Colonic mucosa (tissue), 4 donors: Measurements from ENCODE around the gene WFDC13. TPM values are rescaled to one million over a fixed set of nuclear protein-coding genes. Genes with fewer than 3 reads are reported as not detected.

ENCODE experiments used
- DNase-seq: peaks from one replicate; pipeline ENCODE4 v3.0.0-alpha.2; 2020
- H3K27ac ChIP-seq: fragments of 200-600 bp; one replicate; pipeline ENCODE4 v1.8.0; 2021
- H3K27me3 ChIP-seq: fragments of 200-600 bp; one replicate; pipeline ENCODE4 v1.8.0; 2021
- H3K36me3 ChIP-seq: fragments of 200-600 bp; one replicate; pipeline ENCODE4 v1.8.0; 2021
- H3K4me1 ChIP-seq: fragments of 200-600 bp; one replicate; pipeline ENCODE4 v1.8.0; 2021; ENCODE audit warnings: mild to moderate bottlenecking
- H3K4me3 ChIP-seq: fragments of 200-600 bp; one replicate; pipeline ENCODE4 v1.8.0; 2021
- H3K9ac ChIP-seq, 2 donors: one replicate each; pipeline ENCODE4 v1.7.0; 2013; ENCODE audit warnings: control low read depth in 2 of 2, low read depth in 2 of 2, low read length in 2 of 2
- H3K9me3 ChIP-seq: fragments of 200-600 bp; one replicate; pipeline ENCODE4 v1.8.0; 2021
- CTCF ChIP-seq: fragments of 200-600 bp; IDR thresholded peaks from one replicate; pipeline ENCODE4 v1.8.0; 2022; ENCODE audit warnings: antibody characterized with exemption, mild to moderate bottlenecking
- intact Hi-C: fragments of 100-400 bp; cut with DNase I; formaldehyde crosslinking; loops from one replicate; pipeline ENCODE4 v1.14.1; 2022
- microRNA-seq: library from miRNA; unstranded; fragments of <30 nt; microRNA quantifications from one replicate; pipeline ENCODE4, GENCODE V29; 2019
- total RNA-seq, 2 donors: library from RNA; stranded (reverse); fragmentation: NEBNext Ultra II Directional in 1 of 2; extraction: Animal tissue kit (Norgen Biotek cat#: 25700) in 1 of 2; gene quantifications; one replicate each; pipeline ENCODE4 v1.2.1, GENCODE V29; 2021
- donor health status: healthy.
- donor health status: DM: no; HTN: no; CAD: no.
- donor health status: DM: no; HTN: no; CAD: no.

WFDC13 gene
- total RNA-seq, 2 donors from 2014 or later, result not detected

GRCh38 chr20:45751721-45752120 is 49.9 kb downstream of the WFDC13 start:
- Histone ChIP-seq H3K9ac (no peak overlapping the region), H3K4me3 (no peak overlapping the region), H3K36me3 (no peaks in the 10 kb centered on the region), H3K9me3 (no peaks in the 10 kb centered on the region), H3K4me1 (no peaks in the 10 kb centered on the region), H3K27ac (no peak overlapping the region), H3K27me3 (no peaks in the 10 kb centered on the region)
- intact Hi-C loops, result no loop called here
- no peak for TF ChIP-seq CTCF
- no peak for DNase-seq

GRCh38 chr20:45752746-45753145 is 50.9 kb downstream of the WFDC13 start:
- intact Hi-C loops, result no loop called here
- no peak overlapping the region for H3K4me3 ChIP-seq

GRCh38 chr20:45758096-45758495 is 56.3 kb downstream of the WFDC13 start:
- no peak overlapping the region for H3K9ac ChIP-seq
- no peak overlapping the region for H3K4me3 ChIP-seq
- no peaks in the 10 kb centered on the region for H3K27me3 ChIP-seq
- no peak for DNase-seq
- H3K36me3 ChIP-seq, result no peaks in the 10 kb centered on the region
- no peaks in the 10 kb centered on the region for H3K4me1 ChIP-seq
- no peak for TF ChIP-seq CTCF
- H3K27ac ChIP-seq, result no peak overlapping the region
- no peaks in the 10 kb centered on the region for H3K9me3 ChIP-seq
- intact Hi-C loops, result no loop called here

More at GRCh38 chr20:45752746-45753145, 50.9 kb downstream of the WFDC13 start:
- DNase-seq, result no peak
- no peaks in the 10 kb centered on the region for H3K9me3 ChIP-seq
- H3K9ac ChIP-seq, result no peak overlapping the region
- H3K4me1 ChIP-seq, result no peaks in the 10 kb centered on the region
- no peak overlapping the region for H3K27ac ChIP-seq
- H3K36me3 ChIP-seq, result no peaks in the 10 kb centered on the region
- no peak for TF ChIP-seq CTCF
- H3K27me3 ChIP-seq, result no peaks in the 10 kb centered on the region

Small RNA genes lying within 50 kb of the gene (microRNA-seq; reads per million reads assigned to microRNA genes)
- 7.7 reads per million, percentile 9 among the genes with 10 or more reads in this experiment for gene MIR3617

Other genes starting within 250 kb of the WFDC13 start
- 100 to 1,000 TPM; 117 to 285 TPM for gene WFDC2, start 232.3 kb upstream of the WFDC13 start, total RNA-seq
- not detected for gene SPINT3, start 186.4 kb upstream of the WFDC13 start, total RNA-seq
- gene WFDC6, start 162.6 kb upstream of the WFDC13 start, total RNA-seq, result not detected
- not detected for gene EPPIN, start 154.6 kb upstream of the WFDC13 start, total RNA-seq
- gene WFDC8, start 122.8 kb upstream of the WFDC13 start, total RNA-seq, result not detected
- not detected for gene WFDC10A, start 72.3 kb upstream of the WFDC13 start, total RNA-seq
- not detected for gene WFDC9, start 70.8 kb upstream of the WFDC13 start, total RNA-seq
- not detected for gene WFDC11, start 31.8 kb upstream of the WFDC13 start, total RNA-seq
- gene WFDC10B, start 3.0 kb downstream of the WFDC13 start, total RNA-seq, result not detected
- not detected for gene SPINT4, start 20.3 kb downstream of the WFDC13 start, total RNA-seq
- 10 to 100 TPM in 1 of 2 donors, 1 to 10 TPM in 1; 2.5 to 15.6 TPM for gene WFDC3, start 89.8 kb downstream of the WFDC13 start, total RNA-seq
- 10 to 100 TPM; 41.5 to 96.5 TPM for gene DNTTIP1, start 89.9 kb downstream of the WFDC13 start, total RNA-seq
- gene UBE2C, start 110.6 kb downstream of the WFDC13 start, total RNA-seq, result 100 to 1,000 TPM in 1 of 2 donors, 10 to 100 TPM in 1; 23.7 to 117 TPM
- 1 to 10 TPM; 2.9 to 3.8 TPM for gene TNNC2, start 125.3 kb downstream of the WFDC13 start, total RNA-seq
- gene SNX21, start 131.8 kb downstream of the WFDC13 start, total RNA-seq, result 10 to 100 TPM; 11.2 to 12.6 TPM
- gene ACOT8, start 155.4 kb downstream of the WFDC13 start, total RNA-seq, result 10 to 100 TPM; 49.8 to 58.5 TPM
- 1 to 10 TPM; 4.6 to 5.2 TPM for gene ZSWIM3, start 155.6 kb downstream of the WFDC13 start, total RNA-seq
- gene ZSWIM1, start 179.2 kb downstream of the WFDC13 start, total RNA-seq, result 10 to 100 TPM; 13.3 to 13.4 TPM
- 1 to 10 TPM; 1.5 TPM for gene SPATA25, start 185.6 kb downstream of the WFDC13 start, total RNA-seq
- 1 to 10 TPM; 3.5 to 4.0 TPM for gene NEURL2, start 189.2 kb downstream of the WFDC13 start, total RNA-seq
- gene CTSA, start 189.3 kb downstream of the WFDC13 start, total RNA-seq, result 100 to 1,000 TPM; 273 to 366 TPM
- gene PLTP, start 210.1 kb downstream of the WFDC13 start, total RNA-seq, result 10 to 100 TPM; 17.4 to 36.2 TPM
- gene PCIF1, start 232.6 kb downstream of the WFDC13 start, total RNA-seq, result 10 to 100 TPM; 28.9 to 33.6 TPM